Measurements from ENCODE around the gene IL31.
A peak's percentile ranks its signal among the peaks of the same experiment; 100 is the strongest.
"Not testable (repeated sequence)": the region's sequence is repeated elsewhere in the genome, so short reads cannot be mapped to it uniquely, and the experiment has no call there.

The IL31 gene

DNA sequence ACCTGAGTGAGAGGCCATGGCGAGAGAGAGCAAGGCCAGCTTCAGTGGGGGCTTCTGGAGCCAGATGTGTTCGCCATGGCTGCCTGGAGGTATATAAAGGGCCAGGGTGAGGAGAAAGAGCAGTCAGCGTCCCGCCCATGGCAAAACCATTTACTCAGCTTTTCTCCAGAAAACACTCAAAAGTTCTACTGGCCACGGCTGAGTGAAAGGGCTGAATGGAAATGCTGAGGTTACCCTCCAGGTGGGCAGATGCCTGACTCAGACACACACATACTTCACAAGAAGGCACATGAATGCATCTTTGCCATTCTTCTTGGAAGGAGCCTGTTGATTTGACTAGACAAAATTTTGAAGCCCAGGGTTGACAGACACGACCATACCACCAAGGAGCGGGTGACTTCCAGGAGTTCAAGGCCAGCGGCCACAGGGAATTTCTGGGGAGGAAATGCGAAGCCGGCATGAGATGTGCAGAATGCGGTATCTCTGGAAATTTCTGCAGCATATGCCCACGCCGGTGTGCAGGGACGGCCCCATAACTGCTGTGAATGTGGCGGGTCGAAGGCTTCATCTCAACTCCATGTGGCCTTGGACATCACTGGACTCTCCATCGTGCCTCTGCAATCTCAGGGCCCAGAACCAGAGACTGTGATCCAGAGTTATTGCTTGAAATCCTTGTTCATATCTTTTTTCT is at the start of gene IL31:
IL31 (minus strand) TSS at position 67 of the 691 bp plus-strand sequence; CDS start at position 18, 49 bp downstream.
- DNase-seq: peak in 1 of 3 experiments; percentile 75

DNA sequence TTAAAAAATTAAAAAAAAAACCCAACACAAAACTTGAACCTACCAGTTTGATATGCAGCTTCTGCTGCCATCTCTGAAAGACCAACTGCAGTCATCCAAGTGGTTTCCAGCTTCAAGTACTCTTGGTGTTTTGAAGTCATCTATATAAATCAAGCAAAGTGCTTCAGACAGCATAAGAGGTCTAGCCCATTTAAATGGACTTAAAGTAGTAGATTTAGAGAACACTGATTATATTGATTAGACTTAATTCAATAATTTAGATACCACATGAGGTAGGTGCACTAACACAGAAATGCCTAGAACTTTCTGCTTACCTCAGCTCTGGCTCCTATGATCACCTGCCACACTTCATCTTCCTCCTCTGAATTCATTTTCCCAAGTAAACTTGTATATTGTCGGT is 42.4 kb upstream of the IL31 start:
- DNase-seq: no peak

DNA sequence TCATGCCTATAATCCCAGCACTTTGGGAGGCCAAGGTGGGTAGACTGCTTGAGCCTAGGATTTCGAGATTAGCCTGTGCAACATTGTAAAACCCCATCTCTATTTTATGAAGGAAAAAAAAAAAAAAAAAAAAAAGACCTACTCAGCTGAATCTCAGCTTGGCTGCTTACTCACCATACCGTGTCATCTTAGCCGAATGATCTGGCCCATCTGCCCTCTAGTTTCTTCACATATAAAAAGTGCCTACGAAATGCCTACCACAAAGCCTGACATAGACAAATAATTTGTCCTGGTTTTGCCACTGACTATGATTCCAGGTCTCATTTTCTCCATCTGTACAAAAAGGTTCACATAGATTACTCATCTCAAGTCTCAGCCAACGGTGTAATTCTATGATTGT is 41.8 kb upstream of the IL31 start:
- DNase-seq: no peak

DNA sequence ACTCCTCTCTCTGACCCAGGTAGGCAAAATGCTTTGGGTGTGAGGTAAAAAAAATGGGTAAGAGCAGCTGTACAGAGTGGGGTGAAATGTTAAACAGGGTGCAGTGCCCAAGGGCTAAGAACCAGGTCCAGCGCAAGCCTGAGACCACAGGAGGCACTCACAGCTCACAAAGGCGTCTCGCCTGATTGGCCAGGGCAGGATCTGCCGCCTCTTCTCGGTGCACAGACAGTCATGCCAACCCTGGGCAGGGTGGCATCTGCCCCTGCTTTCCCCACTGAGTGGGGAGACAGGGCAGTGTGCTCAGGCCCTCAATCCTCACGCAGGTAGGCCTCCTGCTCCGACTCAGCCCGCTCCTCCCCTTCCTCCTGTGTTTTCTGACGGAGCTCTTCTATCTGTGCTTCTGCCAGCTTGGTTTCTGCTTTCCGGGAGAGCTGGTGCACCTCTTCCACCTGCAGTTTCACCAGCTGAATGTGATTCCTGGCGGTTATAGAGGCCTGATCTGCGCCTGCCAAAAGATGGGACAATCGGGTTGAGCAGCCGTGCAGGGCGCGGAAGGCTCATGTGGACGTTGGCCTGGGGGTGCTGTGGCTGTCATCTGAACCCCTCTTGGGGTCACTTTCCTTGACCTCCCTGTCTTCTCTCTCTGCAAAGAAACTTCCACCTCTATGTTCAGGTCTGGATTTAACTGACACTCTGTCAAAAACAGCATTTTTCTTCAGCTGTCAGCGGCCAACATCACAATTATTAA is 34.2 kb upstream of the IL31 start:
- DNase-seq: no peak

- no peak for DNase-seq
These were observed 33.4 kb upstream of the IL31 start for GRCh38 chr12:122207391-122207790.

GRCh38 chr12:122206976-122207375 is 33.0 kb upstream of the IL31 start:
- DNase-seq: no peak

DNA sequence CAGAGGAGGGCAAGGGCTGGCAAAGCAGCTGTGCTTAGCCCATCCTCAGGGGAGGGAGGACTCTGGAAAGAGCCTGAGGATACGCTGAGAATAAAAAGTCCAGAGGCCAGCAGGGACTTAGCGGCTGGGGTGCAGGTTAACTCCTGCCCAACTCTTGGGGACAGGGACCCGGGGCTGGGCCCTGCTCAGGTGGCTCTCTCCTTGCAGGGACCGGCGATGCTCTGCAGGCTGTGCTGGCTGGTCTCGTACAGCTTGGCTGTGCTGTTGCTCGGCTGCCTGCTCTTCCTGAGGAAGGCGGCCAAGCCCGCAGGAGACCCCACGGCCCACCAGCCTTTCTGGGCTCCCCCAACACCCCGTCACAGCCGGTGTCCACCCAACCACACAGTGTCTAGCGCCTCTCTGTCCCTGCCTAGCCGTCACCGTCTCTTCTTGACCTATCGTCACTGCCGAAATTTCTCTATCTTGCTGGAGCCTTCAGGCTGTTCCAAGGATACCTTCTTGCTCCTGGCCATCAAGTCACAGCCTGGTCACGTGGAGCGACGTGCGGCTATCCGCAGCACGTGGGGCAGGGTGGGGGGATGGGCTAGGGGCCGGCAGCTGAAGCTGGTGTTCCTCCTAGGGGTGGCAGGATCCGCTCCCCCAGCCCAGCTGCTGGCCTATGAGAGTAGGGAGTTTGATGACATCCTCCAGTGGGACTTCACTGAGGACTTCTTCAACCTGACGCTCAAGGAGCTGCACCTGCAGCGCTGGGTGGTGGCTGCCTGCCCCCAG is 32.3 kb upstream of the IL31 start:
- no peak for DNase-seq

- peak in 1 of 3 experiments; percentile 35 for DNase-seq
These were observed 31.3 kb upstream of the IL31 start for GRCh38 chr12:122205053-122205925.

DNA sequence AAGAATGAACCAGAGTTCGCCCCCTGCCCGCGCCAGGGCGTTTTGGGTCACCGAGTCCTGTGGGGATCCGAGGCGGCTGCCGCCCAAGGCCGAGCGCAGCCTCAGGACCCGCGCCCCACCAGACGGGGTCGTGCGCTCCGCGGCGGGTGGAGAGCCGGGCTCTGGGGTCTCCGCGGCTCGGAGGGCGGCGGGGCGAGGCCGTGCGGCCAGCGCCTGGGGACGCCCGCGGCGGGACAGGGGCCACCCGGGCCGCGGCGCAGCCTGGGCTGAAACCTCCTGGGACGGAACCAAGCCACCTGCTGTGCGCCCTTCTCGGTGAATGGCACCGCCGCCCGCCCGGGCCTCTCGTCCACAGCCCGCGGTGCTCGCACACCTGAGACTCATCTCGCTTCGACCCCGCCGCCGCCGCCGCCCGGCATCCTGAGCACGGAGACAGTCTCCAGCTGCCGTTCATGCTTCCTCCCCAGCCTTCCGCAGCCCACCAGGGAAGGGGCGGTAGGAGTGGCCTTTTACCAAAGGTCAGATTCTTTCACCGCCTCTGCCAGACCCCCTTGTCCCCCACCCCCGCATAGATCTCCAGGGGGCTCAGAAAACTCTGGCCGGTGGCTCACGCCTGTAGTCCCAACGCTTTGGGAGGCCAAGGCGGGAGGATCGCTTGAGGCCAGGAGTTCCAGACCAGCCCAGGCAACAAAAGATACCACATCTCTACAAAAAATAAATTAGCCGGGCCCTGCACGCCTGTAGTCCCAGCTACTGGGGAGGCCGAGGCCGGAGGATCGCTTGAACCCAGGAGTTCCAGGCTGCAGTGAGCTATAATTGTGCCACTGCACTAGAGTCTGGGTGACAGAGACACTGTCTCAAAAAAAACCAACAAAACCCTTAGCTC is 30.4 kb upstream of the IL31 start:
- DNase-seq: peak in 2 of 3 experiments; percentile 63 to 75

DNA sequence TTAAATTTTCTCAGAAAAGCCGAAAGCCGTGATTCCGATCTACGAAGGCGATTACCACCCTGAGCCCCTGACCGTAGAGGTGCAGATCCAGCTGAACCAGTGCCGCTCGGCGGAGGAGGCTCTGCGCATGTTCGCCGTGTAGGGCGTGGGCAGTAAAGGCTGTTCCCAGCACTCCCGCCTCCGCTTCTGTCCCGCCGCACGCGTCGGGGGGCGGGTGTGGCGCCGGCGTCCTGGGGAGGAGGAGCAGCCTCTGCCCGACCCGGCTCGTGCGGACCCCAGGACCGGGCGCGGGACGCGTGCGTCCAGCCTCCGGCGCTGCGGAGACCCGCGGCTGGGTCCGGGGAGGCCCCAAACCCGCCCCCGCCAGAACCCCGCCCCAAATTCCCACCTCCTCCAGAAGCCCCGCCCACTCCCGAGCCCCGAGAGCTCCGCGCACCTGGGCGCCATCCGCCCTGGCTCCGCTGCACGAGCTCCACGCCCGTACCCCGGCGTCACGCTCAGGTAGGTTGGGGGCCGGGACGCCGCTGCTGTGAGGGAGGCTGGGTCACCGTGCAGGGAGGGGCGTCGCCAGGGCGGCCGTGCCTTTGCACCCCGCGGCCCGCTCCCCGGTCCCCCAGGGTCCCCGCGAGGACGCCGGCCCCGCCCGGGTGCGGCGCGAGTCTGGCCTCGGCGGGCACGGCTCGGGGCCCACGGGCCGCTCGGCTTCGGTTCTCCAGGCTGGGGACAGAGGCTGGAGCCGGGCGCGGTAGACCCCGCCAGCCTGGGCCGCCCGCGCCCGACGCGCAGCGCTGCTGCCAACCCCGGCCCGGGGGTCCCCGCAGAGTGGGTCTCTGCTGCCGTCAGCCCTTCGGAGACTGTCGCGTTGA is 29.5 kb upstream of the IL31 start, which contains the start of gene B3GNT4:
B3GNT4 (plus strand) TSS at position 409 of the 866 bp plus-strand sequence. CDS start 910 bp downstream, outside the sequence.
- DNase-seq: peak; percentile 82 to 91 (median 86)

DNA sequence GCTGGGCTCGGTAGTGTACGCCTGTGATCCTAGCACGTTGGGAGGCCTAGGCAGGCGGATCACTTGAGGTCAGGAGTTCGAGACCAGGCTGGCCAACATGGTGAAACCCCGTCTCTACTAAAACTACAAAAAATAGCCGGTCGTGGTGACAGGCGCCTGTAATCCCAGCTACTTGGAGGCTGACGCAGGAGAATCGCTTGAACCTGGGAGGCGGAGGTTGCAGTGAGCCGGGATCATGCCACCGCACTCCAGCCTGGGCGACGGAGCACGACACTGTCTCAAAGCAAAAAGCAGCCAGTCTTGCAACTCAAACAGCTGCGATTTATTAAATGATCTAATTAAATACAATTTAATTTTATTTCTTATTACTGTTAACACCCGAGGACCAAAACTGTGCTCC is 28.8 kb upstream of the IL31 start:
- not testable (repeated sequence) for DNase-seq

DNA sequence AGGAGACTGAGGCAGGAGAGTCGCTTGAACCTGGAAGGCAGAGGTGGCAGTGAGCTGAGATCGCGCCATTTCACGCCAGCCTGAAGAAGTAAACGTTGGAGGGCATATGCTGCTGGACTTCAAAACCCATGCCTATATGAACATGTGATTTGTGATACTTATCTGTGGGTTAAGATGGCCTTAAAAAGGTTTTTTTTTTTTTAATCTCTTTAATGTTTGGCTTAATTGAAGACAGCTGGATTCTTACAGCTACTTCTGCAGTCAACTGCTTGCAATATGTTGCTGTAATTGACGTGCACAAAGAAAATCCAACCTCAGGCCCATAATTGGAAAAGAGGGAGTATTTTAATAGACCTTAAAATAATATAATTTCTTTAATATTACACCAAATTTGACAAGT is 28.0 kb upstream of the IL31 start:
- no peak for DNase-seq

GRCh38 chr12:122201381-122201780 is 27.4 kb upstream of the IL31 start:
- DNase-seq: no peak

GRCh38 chr12:122200541-122201175 is 26.6 kb upstream of the IL31 start:
- no peak for DNase-seq

- DNase-seq: no peak
These were observed 25.7 kb upstream of the IL31 start for GRCh38 chr12:122199484-122200355.

DNA sequence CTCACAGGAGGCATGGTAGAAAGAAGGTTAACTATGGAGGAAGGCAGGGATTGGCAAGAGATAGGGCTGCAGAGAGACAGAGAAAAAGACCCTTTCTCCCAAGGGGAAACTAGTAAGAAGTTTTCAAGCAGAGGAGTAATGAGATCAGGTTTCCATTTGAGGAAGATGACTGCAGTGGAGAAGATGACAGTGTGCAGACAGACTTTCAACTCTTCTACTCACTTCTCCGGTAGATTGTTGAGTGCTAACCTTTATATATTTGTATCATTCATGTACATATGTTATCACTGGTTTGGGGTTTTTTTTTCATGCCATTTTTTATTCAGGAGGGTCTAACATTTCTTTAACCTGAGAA is 23.6 kb upstream of the IL31 start:
- no peak for DNase-seq

DNA sequence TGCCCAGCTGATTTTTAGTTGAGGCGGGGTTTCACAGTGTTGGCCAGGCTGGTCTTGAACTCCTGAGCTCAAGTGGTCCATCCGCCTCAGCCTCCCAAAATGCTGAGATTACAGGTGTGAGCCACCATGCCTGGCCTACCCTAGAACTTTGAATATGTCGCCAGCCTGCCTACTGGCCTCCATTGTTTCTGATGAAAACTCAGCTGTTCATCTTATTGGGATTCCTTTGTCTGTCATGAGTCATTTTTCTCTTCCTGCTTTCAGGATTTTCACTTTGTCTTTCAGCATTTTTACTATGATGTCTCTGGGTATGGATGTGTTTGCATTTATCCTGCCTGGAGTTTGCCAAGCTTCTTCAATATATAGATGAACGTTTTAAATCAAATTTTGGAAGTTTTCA is 21.4 kb upstream of the IL31 start:
- no peak for DNase-seq

DNA sequence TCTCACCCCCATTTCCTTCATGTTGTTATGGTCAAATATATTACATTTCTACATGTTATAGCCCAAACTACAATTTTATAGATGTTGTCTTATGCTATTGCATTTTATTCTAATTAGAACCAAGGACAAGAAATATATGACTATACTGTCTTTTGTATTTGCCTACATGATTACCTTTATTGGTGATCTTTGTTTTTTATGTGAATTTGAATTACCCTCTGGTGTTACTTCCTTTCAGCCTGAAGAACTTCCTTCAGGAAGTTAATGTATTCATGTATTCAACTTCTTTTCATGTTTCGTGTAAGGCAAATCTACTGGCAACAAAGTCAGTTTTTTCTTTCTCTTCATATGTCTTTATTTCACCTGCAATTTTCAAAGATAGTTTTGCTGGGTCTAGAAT is 20.8 kb upstream of the IL31 start:
- no peak for DNase-seq

GRCh38 chr12:122192441-122192840 is 18.4 kb upstream of the IL31 start:
- no peak for DNase-seq

Data from NCI-H1417 (cell line).